DND-41 (cell line): ENCODE results near the gene ADD1.

Experiments
- CTCF ChIP-seq: IDR thresholded peaks from 2 replicates; pipeline ENCODE4 v1.5.1; 2012; ENCODE audit warnings: borderline replicate concordance, low read length, moderate library complexity, mild to moderate bottlenecking; ENCODE audit not compliant: poor library complexity, severe bottlenecking; ENCODE audit errors: extremely low read depth
- EZH2 ChIP-seq: IDR thresholded peaks from 3 replicates; pipeline ENCODE4 v1.6.1; 2012; ENCODE audit warnings: borderline replicate concordance, low read depth, mild to moderate bottlenecking, moderate library complexity, low read length, inconsistent platforms; ENCODE audit not compliant: severe bottlenecking

DNA sequence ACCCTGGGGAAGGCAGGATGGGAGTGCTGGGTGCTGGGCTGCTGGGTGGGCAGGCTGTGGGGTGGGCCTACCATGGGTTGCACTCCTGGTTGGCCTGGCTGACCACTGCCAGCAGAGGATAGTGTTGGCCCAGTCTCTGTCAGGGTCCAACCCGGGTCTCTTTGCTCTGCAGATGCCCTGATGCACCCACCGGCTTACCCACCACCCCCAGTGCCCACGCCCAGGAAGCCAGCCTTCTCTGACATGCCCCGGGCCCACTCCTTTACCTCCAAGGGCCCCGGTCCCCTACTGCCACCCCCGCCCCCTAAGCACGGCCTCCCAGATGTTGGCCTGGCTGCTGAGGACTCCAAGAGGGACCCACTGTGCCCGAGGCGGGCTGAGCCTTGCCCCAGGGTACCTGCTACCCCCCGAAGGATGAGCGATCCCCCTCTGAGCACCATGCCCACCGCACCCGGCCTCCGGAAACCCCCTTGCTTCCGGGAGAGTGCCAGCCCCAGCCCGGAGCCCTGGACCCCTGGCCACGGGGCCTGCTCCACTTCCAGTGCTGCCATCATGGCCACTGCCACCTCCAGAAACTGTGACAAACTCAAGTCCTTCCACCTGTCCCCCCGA lies 14.2 kb upstream of the ADD1 start:
- TF ChIP-seq CTCF = no peak
- TF ChIP-seq EZH2 = no peak
